Liver (tissue), 9 donors: ENCODE measurements around the gene TBCD. TPM values are rescaled to one million over a fixed set of nuclear protein-coding genes. Genes with fewer than 3 reads are reported as not detected.

Source experiments
- DNase-seq: peaks from one replicate; pipeline ENCODE4 v3.0.0-alpha.2; 2017; ENCODE audit warnings: low spot score
- H3K27ac ChIP-seq, 2 donors: one replicate each; pipeline ENCODE4 v1.7.0; 2013; ENCODE audit warnings: inconsistent platforms in 2 of 2, low read length in 2 of 2, control low read depth in 1 of 2, low read depth in 1 of 2, mild to moderate bottlenecking in 1 of 2
- H3K27me3 ChIP-seq, 4 donors: one replicate each; pipeline versions ENCODE4 v1.6.1 to v1.7.0; 2013; ENCODE audit warnings: low read length in 3 of 4, inconsistent platforms in 1 of 4, mild to moderate bottlenecking in 1 of 4, moderate library complexity in 1 of 4; ENCODE audit not compliant: control insufficient read depth in 4 of 4, insufficient read depth in 4 of 4
- H3K36me3 ChIP-seq, 4 donors: one replicate each; pipeline versions ENCODE4 v1.6.1 to v1.7.0; 2013; ENCODE audit warnings: low read length in 3 of 4, mild to moderate bottlenecking in 3 of 4, low read depth in 1 of 4, moderate library complexity in 1 of 4; ENCODE audit not compliant: control insufficient read depth in 4 of 4, insufficient read depth in 3 of 4
- H3K4me1 ChIP-seq, 4 donors: one replicate each; pipeline versions ENCODE4 v1.6.1 to v1.7.0; 2013; ENCODE audit warnings: low read length in 3 of 4, mild to moderate bottlenecking in 3 of 4, moderate library complexity in 1 of 4; ENCODE audit not compliant: control insufficient read depth in 4 of 4, insufficient read depth in 4 of 4
- H3K4me3 ChIP-seq, 3 donors: one replicate each; pipeline versions ENCODE4 v1.6.1 to v1.7.0; 2013; ENCODE audit warnings: low read length in 3 of 3, control low read depth in 1 of 3, low read depth in 1 of 3, mild to moderate bottlenecking in 1 of 3
- H3K9ac ChIP-seq, 2 donors: one replicate each; pipeline ENCODE4 v1.7.0; 2013; ENCODE audit warnings: low read length in 2 of 2, mild to moderate bottlenecking in 2 of 2, moderate library complexity in 2 of 2, control low read depth in 1 of 2, low read depth in 1 of 2
- H3K9me3 ChIP-seq, 4 donors: one replicate each; pipeline versions ENCODE4 v1.6.1 to v1.7.0; 2013; ENCODE audit warnings: low read length in 3 of 4; ENCODE audit not compliant: control insufficient read depth in 4 of 4
- ATF3 ChIP-seq: IDR thresholded peaks from 2 replicates; pipeline ENCODE4 v1.6.1; 2016; ENCODE audit warnings: antibody characterized with exemption
- CTCF ChIP-seq: fragments of 150-350 bp; IDR thresholded peaks from 2 replicates; pipeline ENCODE4 v1.5.1; 2017; ENCODE audit warnings: improper control_type of control experiment, low read depth, low read length; ENCODE audit not compliant: missing input control
- EGR1 ChIP-seq, 2 donors: IDR thresholded peaks; 2 replicates each; pipeline ENCODE4 v1.6.1; 2016 to 2018; ENCODE audit warnings: antibody characterized with exemption in 2 of 2, low read depth in 2 of 2
- FOXA1 ChIP-seq: IDR thresholded peaks from 2 replicates; pipeline ENCODE4 v1.6.1; 2016; ENCODE audit warnings: antibody characterized with exemption
- FOXA2 ChIP-seq: IDR thresholded peaks from 2 replicates; pipeline ENCODE4 v1.6.1; 2016; ENCODE audit warnings: antibody characterized with exemption
- GABPA ChIP-seq, 2 donors: IDR thresholded peaks in 1 of 2; conservative IDR thresholded peaks in 1 of 2; 2 replicates each; pipeline ENCODE4 v1.6.1; 2016; ENCODE audit warnings: antibody characterized with exemption in 2 of 2, mild to moderate bottlenecking in 1 of 2, moderate library complexity in 1 of 2
- HNF4A ChIP-seq, 2 donors: conservative IDR thresholded peaks; 2 replicates each; pipeline ENCODE4 v1.6.1; 2016; ENCODE audit warnings: antibody characterized with exemption in 2 of 2, mild to moderate bottlenecking in 2 of 2
- HNF4G ChIP-seq: IDR thresholded peaks from 2 replicates; pipeline ENCODE4 v1.6.1; 2016; ENCODE audit warnings: antibody characterized with exemption
- JUND ChIP-seq, 2 donors: IDR thresholded peaks; 2 replicates each; pipeline ENCODE4 v1.6.1; 2016; ENCODE audit warnings: antibody characterized with exemption in 2 of 2
- MAX ChIP-seq: IDR thresholded peaks from 2 replicates; pipeline ENCODE4 v1.6.1; 2016; ENCODE audit warnings: antibody characterized with exemption
- NR2F2 ChIP-seq: IDR thresholded peaks from 2 replicates; pipeline ENCODE4 v1.6.1; 2016; ENCODE audit warnings: antibody characterized with exemption
- RAD21 ChIP-seq, 2 donors: IDR thresholded peaks; 2 replicates each; pipeline ENCODE4 v1.6.1; 2016; ENCODE audit warnings: antibody characterized with exemption in 2 of 2, mild to moderate bottlenecking in 2 of 2
- REST ChIP-seq: IDR thresholded peaks from 2 replicates; pipeline ENCODE4 v1.6.1; 2016; ENCODE audit warnings: antibody characterized with exemption, mild to moderate bottlenecking
- RXRA ChIP-seq, 2 donors: IDR thresholded peaks; 2 replicates each; pipeline ENCODE4 v1.6.1; 2017 to 2018; ENCODE audit warnings: antibody characterized with exemption in 2 of 2, mild to moderate bottlenecking in 1 of 2
- SP1 ChIP-seq: IDR thresholded peaks from 2 replicates; pipeline ENCODE4 v1.6.1; 2018; ENCODE audit warnings: antibody characterized with exemption, mild to moderate bottlenecking
- TAF1 ChIP-seq: conservative IDR thresholded peaks from 2 replicates; pipeline ENCODE4 v1.6.1; 2016; ENCODE audit warnings: antibody characterized with exemption, mild to moderate bottlenecking
- YY1 ChIP-seq: IDR thresholded peaks from 2 replicates; pipeline ENCODE4 v1.6.1; 2016; ENCODE audit warnings: antibody characterized with exemption, mild to moderate bottlenecking
- ZBTB33 ChIP-seq: IDR thresholded peaks from 2 replicates; pipeline ENCODE4 v1.6.1; 2016; ENCODE audit warnings: antibody characterized with exemption
- WGBS: extraction: QIAGEN DNeasy Blood & Tissue Kit; methylation state at CpG from one replicate; pipeline ENCODE4 v1.1.7; 2013; 5-methylcytosine and 5-hydroxymethylcytosine counted together
- polyA plus RNA-seq, 2 donors: library from polyadenylated mRNA; stranded (reverse) in 1 of 2; unstranded in 1 of 2; fragments of 200-250 nt in 1 of 2; fragments of >200 nt in 1 of 2; fragmentation: Nextera tagmentation in 1 of 2; extraction: Ambion mirVana in 1 of 2; gene quantifications; one replicate each; pipeline versions ENCODE4 v1.2.1 to v1.2.3, GENCODE V29; 2013 to 2015
- total RNA-seq, 2 donors: library from RNA; depleted of rRNA; stranded (reverse); fragments of >200 nt; gene quantifications; one replicate each; pipeline ENCODE4 v1.2.3, GENCODE V29; 2014
- donor health status: healthy.
- donor health status: healthy.
- donor health status: healthy.
- donor health status: healthy.
- donor health status: healthy.

The TBCD gene
- total and polyA plus RNA-seq, 4 donors = 29.8 to 42.2 (median 33.0) TPM

GRCh38 chr17:82957469-82957795, 205.6 kb downstream of the TBCD start:
- no peak overlapping the region for H3K9ac ChIP-seq
- WGBS = 93% methylated on average over 8 of the region's 8 CpGs
- DNase-seq = no peak
- H3K27me3 ChIP-seq = no peaks in the 10 kb centered on the region
- no peaks in the 10 kb centered on the region for H3K4me1 ChIP-seq
- no peaks in the 10 kb centered on the region for H3K9me3 ChIP-seq
- TF ChIP-seq CTCF (no peak), REST (no peak), ZBTB33 (no peak), SP1 (no peak), JUND (IDR thresholded peaks at IDR 0.05) (no peak), FOXA1 (no peak), RXRA (IDR thresholded peaks at IDR 0.05) (no peak), HNF4G (no peak), ATF3 (no peak), GABPA (IDR thresholded peaks at IDR 0.05 in 1 of 2, conservative IDR thresholded peaks at IDR 0.05 in 1 of 2) (no peak), YY1 (no peak), TAF1 (no peak), RAD21 (IDR thresholded peaks at IDR 0.05) (no peak), HNF4A (conservative IDR thresholded peaks at IDR 0.05) (no peak), EGR1 (IDR thresholded peaks at IDR 0.05; ENCODE audit: low read depth in 2 of 2) (no peak)
- no peak overlapping the region for H3K4me3 ChIP-seq
- no peak overlapping the region for H3K27ac ChIP-seq
- peaks cover 0 to 3% (median 0%) of the 10 kb centered on the region in 4 donors for H3K36me3 ChIP-seq

GRCh38 chr17:82957961-82958561, 206.2 kb downstream of the TBCD start:
- Histone ChIP-seq H3K27ac (no peak overlapping the region), H3K9me3 (no peaks in the 10 kb centered on the region), H3K36me3 (peaks cover 0 to 3% (median 0%) of the 10 kb centered on the region in 4 donors), H3K4me1 (no peaks in the 10 kb centered on the region), H3K9ac (no peak overlapping the region), H3K27me3 (no peaks in the 10 kb centered on the region), H3K4me3 (no peak overlapping the region)
- WGBS = 93% methylated on average over 30 of the region's 30 CpGs
- no peak for DNase-seq
- no peak for TF ChIP-seq RXRA (IDR thresholded peaks at IDR 0.05)
- no peak for TF ChIP-seq EGR1 (IDR thresholded peaks at IDR 0.05; ENCODE audit: low read depth in 2 of 2)
- TF ChIP-seq MAX = no peak
- no peak for TF ChIP-seq FOXA1
- TF ChIP-seq RAD21 (IDR thresholded peaks at IDR 0.05) = no peak
- TF ChIP-seq YY1 = no peak
- TF ChIP-seq GABPA (IDR thresholded peaks at IDR 0.05 in 1 of 2, conservative IDR thresholded peaks at IDR 0.05 in 1 of 2) = no peak
- no peak for TF ChIP-seq NR2F2
- TF ChIP-seq HNF4G = no peak
- no peak for TF ChIP-seq SP1
- TF ChIP-seq TAF1 = no peak
- no peak for TF ChIP-seq ZBTB33
- TF ChIP-seq HNF4A (conservative IDR thresholded peaks at IDR 0.05) = no peak
- TF ChIP-seq JUND (IDR thresholded peaks at IDR 0.05) = no peak
- no peak for TF ChIP-seq FOXA2
- no peak for TF ChIP-seq CTCF
- no peak for TF ChIP-seq ATF3
